ENCODE data around the gene MUC15.
"Not testable (repeated sequence)": the region's sequence is repeated elsewhere in the genome, so short reads cannot be mapped to it uniquely, and the experiment has no call there.

The MUC15 gene

GRCh38 chr11:26571861-26572654 lies at the start of gene MUC15:
TSS of gene MUC15 (minus strand) at chr11:26572263. CDS start at chr11:26567094, 5,169 bp downstream.
- Mint-ChIP-seq H3K27ac (no peak within 1 kb of the TSS), H3K4me3 (no peak within 1 kb of the TSS), H3K27me3 (no peaks in the 10 kb centered on the region), H3K36me3 (no peaks in the 10 kb centered on the region), H3K4me1 (no peaks in the 10 kb centered on the region), H3K9me3 (no peaks in the 10 kb centered on the region)

- Mint-ChIP-seq H3K27me3 (no peaks in the 10 kb centered on the region), H3K4me3 (no peak overlapping the region), H3K9me3 (no peaks in the 10 kb centered on the region), H3K4me1 (no peaks in the 10 kb centered on the region), H3K36me3 (no peaks in the 10 kb centered on the region), H3K27ac (no peak overlapping the region)
Observed at GRCh38 chr11:26621132-26621531, 49.1 kb upstream of the MUC15 start.

DNA sequence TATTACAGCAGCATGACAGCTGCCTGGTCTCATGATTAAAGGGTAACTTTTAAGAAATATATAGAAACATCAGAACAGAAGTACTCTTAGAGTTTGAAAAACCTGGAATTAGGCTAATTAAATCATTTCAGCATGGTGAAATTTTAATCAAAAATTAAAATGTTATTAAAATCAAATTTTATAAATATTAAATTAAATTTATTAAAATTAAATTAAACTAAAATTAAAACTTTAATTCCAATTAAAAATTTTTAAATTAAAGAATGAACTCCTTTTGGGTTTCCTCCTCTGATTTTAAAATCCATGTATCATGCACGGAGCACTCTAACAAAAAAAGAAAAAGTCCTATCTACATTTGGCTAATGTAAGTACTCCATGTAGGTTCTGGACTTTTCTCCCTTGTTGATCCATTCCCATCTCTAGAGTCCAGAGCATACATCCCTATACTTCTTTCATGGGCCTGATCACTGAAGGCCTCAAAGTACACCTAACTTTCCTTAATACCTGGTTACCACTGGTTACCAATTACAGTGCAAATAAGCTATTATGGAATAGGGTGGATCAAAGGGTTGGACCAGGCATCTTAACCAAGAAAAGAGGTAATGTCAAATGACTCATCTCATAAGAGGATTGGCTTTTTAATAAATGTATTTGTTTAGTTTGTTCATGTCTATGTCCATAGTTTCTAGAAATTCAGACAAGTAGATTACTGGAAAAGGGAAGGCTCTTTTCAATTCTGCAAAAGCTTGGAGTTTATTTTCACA lies 48.4 kb upstream of the MUC15 start:
- no peaks in the 10 kb centered on the region for H3K27me3 Mint-ChIP-seq

GRCh38 chr11:26618441-26618840 lies 46.4 kb upstream of the MUC15 start:
- Mint-ChIP-seq H3K4me1 (no peaks in the 10 kb centered on the region), H3K9me3 (peaks cover 2% of the 10 kb centered on the region), H3K4me3 (no peak overlapping the region), H3K36me3 (no peaks in the 10 kb centered on the region), H3K27ac (no peak overlapping the region), H3K27me3 (no peaks in the 10 kb centered on the region)

More for the DNA sequence above, 48.4 kb upstream of the MUC15 start:
- Mint-ChIP-seq H3K27ac (no peak overlapping the region), H3K9me3 (no peaks in the 10 kb centered on the region), H3K4me1 (no peaks in the 10 kb centered on the region), H3K4me3 (no peak overlapping the region), H3K36me3 (no peaks in the 10 kb centered on the region)

GRCh38 chr11:26613759-26614158 lies 41.7 kb upstream of the MUC15 start:
- H3K36me3 Mint-ChIP-seq = no peaks in the 10 kb centered on the region
- H3K4me1 Mint-ChIP-seq = no peaks in the 10 kb centered on the region
- H3K27ac Mint-ChIP-seq = no peak overlapping the region
- no peak overlapping the region for H3K4me3 Mint-ChIP-seq
- peaks cover 23% of the 10 kb centered on the region for H3K9me3 Mint-ChIP-seq
- no peaks in the 10 kb centered on the region for H3K27me3 Mint-ChIP-seq

- Mint-ChIP-seq H3K4me1 (no peaks in the 10 kb centered on the region), H3K4me3 (no peak overlapping the region), H3K36me3 (no peaks in the 10 kb centered on the region), H3K9me3 (peaks cover 23% of the 10 kb centered on the region), H3K27ac (no peak overlapping the region), H3K27me3 (no peaks in the 10 kb centered on the region)
Observed at GRCh38 chr11:26608507-26609146, 36.6 kb upstream of the MUC15 start.

GRCh38 chr11:26607725-26608506 lies 35.9 kb upstream of the MUC15 start:
- Mint-ChIP-seq H3K27me3 (no peaks in the 10 kb centered on the region), H3K36me3 (no peaks in the 10 kb centered on the region), H3K4me3 (no peak overlapping the region), H3K4me1 (no peaks in the 10 kb centered on the region), H3K9me3 (peaks cover 16% of the 10 kb centered on the region), H3K27ac (no peak overlapping the region)

DNA sequence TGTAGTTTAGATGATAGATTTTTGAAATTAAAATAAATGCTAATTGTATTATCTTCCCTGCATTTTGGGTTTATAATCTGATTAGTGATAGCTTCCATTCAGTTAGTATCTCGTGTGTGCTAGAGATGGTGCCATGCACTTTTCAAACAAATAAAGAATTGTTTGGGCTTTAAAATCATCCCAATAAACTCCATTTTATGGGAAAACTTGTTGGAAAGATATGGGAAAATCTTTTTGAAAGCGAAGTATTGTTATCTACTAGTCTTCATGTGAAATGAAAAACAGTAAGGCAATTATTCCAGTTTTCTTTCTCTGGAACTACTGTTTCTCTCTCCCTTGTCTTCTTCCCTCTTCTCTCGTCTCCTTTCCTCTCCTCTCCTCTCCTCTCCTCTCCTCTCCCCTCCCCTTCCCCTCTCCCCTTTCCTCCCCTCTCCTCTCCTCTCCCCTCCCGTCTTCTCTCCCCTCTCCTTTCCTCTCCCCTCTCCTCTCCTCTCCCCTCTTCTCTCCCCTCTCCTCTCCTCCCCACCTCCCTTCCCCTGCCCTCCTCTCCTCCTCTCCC lies 27.9 kb upstream of the MUC15 start:
- no peak overlapping the region for H3K4me3 Mint-ChIP-seq
- H3K27me3 Mint-ChIP-seq = no peaks in the 10 kb centered on the region
- H3K36me3 Mint-ChIP-seq = no peaks in the 10 kb centered on the region
- H3K9me3 Mint-ChIP-seq = no peaks in the 10 kb centered on the region
- H3K27ac Mint-ChIP-seq = no peak overlapping the region
- no peaks in the 10 kb centered on the region for H3K4me1 Mint-ChIP-seq

DNA sequence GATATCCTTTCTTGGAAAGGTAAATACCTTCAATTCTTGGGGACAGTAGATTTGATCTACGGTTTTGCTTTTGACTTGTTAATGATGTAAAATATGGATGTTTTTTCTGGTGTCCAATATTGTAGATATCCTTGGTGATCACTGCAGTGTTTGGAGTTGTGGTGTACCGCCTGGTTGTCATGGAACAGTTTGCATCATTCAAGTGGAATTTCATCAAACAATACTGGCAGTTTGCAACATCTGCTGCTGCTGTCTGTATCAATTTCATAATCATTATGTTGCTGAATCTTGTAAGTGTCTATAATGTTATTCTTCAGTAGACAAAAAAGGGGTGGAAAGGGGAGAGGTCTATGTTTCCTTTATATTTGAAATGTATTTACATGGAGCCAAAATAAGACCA lies 27.4 kb upstream of the MUC15 start:
- H3K4me1 Mint-ChIP-seq = no peaks in the 10 kb centered on the region
- no peaks in the 10 kb centered on the region for H3K9me3 Mint-ChIP-seq
- no peaks in the 10 kb centered on the region for H3K27me3 Mint-ChIP-seq
- no peaks in the 10 kb centered on the region for H3K36me3 Mint-ChIP-seq
- no peak overlapping the region for H3K27ac Mint-ChIP-seq
- H3K4me3 Mint-ChIP-seq = no peak overlapping the region

DNA sequence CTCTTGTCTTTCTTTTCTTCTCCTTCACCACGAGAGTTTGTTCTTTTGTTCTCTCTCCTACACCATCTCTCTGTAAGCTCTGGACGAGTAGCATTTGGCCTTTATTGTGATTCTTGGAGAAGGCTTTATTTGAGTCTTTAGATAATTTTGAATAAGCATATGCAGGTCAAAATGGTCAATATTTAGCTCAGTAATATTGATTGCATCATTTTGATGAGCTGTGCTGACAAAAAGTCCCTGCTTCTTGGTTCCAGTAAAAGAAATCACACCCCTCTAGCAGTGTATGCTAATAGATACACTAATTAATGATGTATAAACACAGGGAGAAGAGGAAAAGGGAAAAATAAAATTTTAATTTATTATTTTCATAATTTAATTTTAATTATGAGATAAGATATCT lies 25.8 kb upstream of the MUC15 start:
- Mint-ChIP-seq H3K27ac (no peak overlapping the region), H3K36me3 (no peaks in the 10 kb centered on the region), H3K27me3 (no peaks in the 10 kb centered on the region), H3K9me3 (no peaks in the 10 kb centered on the region), H3K4me1 (no peaks in the 10 kb centered on the region), H3K4me3 (no peak overlapping the region)

- not testable (repeated sequence) for H3K9me3 Mint-ChIP-seq, H3K27me3 Mint-ChIP-seq
Observed at GRCh38 chr11:26597049-26597689, 25.1 kb upstream of the MUC15 start.

GRCh38 chr11:26595207-26595865 lies 23.3 kb upstream of the MUC15 start:
- H3K27me3 Mint-ChIP-seq, H3K4me3 Mint-ChIP-seq, H3K36me3 Mint-ChIP-seq, H3K4me1 Mint-ChIP-seq, H3K27ac Mint-ChIP-seq, H3K9me3 Mint-ChIP-seq: not testable (repeated sequence)

More at GRCh38 chr11:26597049-26597689, 25.1 kb upstream of the MUC15 start:
- not testable (repeated sequence) for H3K36me3 Mint-ChIP-seq, H3K4me1 Mint-ChIP-seq, H3K4me3 Mint-ChIP-seq, H3K27ac Mint-ChIP-seq

DNA sequence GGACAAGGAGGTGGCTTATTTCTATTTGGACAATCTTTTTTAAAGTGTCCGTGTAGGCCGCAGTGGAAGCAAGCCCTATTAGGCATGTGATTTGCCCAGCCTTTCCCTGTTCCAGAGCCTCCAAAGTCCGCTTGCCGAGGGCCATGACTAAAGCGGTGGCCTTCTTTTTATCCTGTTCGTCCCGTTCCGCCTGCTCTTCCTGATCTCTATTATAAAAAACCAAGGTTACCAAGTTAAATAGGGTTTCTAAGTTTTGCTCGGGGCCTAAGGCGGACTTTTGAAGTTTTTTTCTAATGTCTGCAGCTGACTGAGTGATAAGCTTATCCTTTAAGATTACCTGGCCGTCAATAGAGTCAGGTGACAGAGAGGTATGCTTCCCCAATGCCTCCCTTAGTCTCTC lies 21.6 kb upstream of the MUC15 start:
- Mint-ChIP-seq H3K9me3 (no peaks in the 10 kb centered on the region), H3K4me3 (no peak overlapping the region), H3K27me3 (no peaks in the 10 kb centered on the region), H3K27ac (no peak overlapping the region), H3K4me1 (no peaks in the 10 kb centered on the region), H3K36me3 (no peaks in the 10 kb centered on the region)

GRCh38 chr11:26587073-26587472 lies 15.0 kb upstream of the MUC15 start:
- H3K36me3 Mint-ChIP-seq = no peaks in the 10 kb centered on the region
- no peak overlapping the region for H3K27ac Mint-ChIP-seq
- H3K4me1 Mint-ChIP-seq = no peaks in the 10 kb centered on the region
- no peak overlapping the region for H3K4me3 Mint-ChIP-seq
- no peaks in the 10 kb centered on the region for H3K9me3 Mint-ChIP-seq
- H3K27me3 Mint-ChIP-seq = no peaks in the 10 kb centered on the region

Measured in activated naive CD4-positive, alpha-beta T cell treated with anti-CD3 and anti-CD28 coated beads, Interleukin-2, amount 50 U/mL, for 24 hours (primary cell).